GM12878 (cell line): ENCODE data around the gene CCDC32.

Source experiments
- PAX5 ChIP-seq: IDR thresholded peaks from 2 replicates; pipeline ENCODE4 v1.6.1; 2011; ENCODE audit warnings: low read depth, low read length, borderline replicate concordance
- POLR2AphosphoS5 ChIP-seq: IDR thresholded peaks from 2 replicates; pipeline ENCODE4 v1.6.1; 2011; ENCODE audit warnings: mild to moderate bottlenecking, low read length, inconsistent platforms

GRCh38 chr15:40563426-40563825, 1.4 kb downstream of the CCDC32 start:
- TF ChIP-seq PAX5 (no peak), POLR2AphosphoS5 (no peak)
